Left ventricle myocardium superior (tissue), 1 donor: ENCODE measurements around the gene ADCY3. TPM values are rescaled to one million over a fixed set of nuclear protein-coding genes. Genes with fewer than 3 reads are reported as not detected.
A peak's percentile ranks its signal among the peaks of the same experiment; 100 is the strongest.

Experiments used
- ATAC-seq: fragments of 200-7000 bp; cut with Tn5 transposase; one replicate; pipeline ENCODE4 v1.9.1; 2020; ENCODE audit warnings: mild to moderate bottlenecking, moderate library complexity
- DNase-seq: peaks from one replicate; pipeline ENCODE4 v3.0.0-alpha.2; 2020
- intact Hi-C: fragments of 100-400 bp; cut with micrococcal nuclease; formaldehyde crosslinking; loops from one replicate; pipeline ENCODE4 v1.11.0; 2022
- total RNA-seq: library from RNA; stranded (reverse); fragmentation: NEBNext Ultra II Directional; extraction: Animal tissue kit (Norgen Biotek cat#: 25700); gene quantifications from one replicate; pipeline ENCODE4 v1.2.1, GENCODE V29; 2021
- donor health status: DM: no; HTN: yes; CAD: no; lungs with severe emphysema.

ADCY3 gene
- total RNA-seq, 1 donor from 2014 or later = 14.6 TPM

GRCh38 chr2:24910245-24910644 lies 9.8 kb downstream of the ADCY3 start:
- no peak for DNase-seq
- no peak for ATAC-seq
- intact Hi-C loops = no loop called here

- no peak for DNase-seq
- intact Hi-C loops = no loop called here
- ATAC-seq = no peak
Observed at GRCh38 chr2:24909555-24910177, 10.4 kb downstream of the ADCY3 start.

GRCh38 chr2:24908461-24908901 lies 11.6 kb downstream of the ADCY3 start:
- intact Hi-C loops = no loop called here
- ATAC-seq = no peak
- DNase-seq = no peak

- DNase-seq (no peak), ATAC-seq (no peak)
- intact Hi-C loops = no loop called here
Observed at GRCh38 chr2:24907116-24907515, 12.9 kb downstream of the ADCY3 start.

GRCh38 chr2:24906466-24906865 lies 13.6 kb downstream of the ADCY3 start:
- intact Hi-C loops = no loop called here
- DNase-seq (no peak), ATAC-seq (no peak)

GRCh38 chr2:24903161-24904103 lies 16.6 kb downstream of the ADCY3 start:
- DNase-seq = no peak
- no peak for ATAC-seq
- intact Hi-C loops = no loop called here

- DNase-seq (no peak), ATAC-seq (no peak)
- intact Hi-C loops = no loop called here
Observed at GRCh38 chr2:24899361-24899910, 20.6 kb downstream of the ADCY3 start.

- ATAC-seq = peak; percentile 65
- DNase-seq = no peak
- intact Hi-C loops = no loop called here
Observed at GRCh38 chr2:24898122-24899109, 21.6 kb downstream of the ADCY3 start.

GRCh38 chr2:24894750-24895149 lies 25.3 kb downstream of the ADCY3 start:
- ATAC-seq (no peak), DNase-seq (no peak)
- intact Hi-C loops = no loop called here

GRCh38 chr2:24893934-24894333 lies 26.1 kb downstream of the ADCY3 start:
- DNase-seq (no peak), ATAC-seq (no peak)
- intact Hi-C loops = no loop called here

- intact Hi-C loops = no loop called here
- no peak for DNase-seq
Observed at GRCh38 chr2:24892928-24893327, 27.1 kb downstream of the ADCY3 start.

GRCh38 chr2:24891201-24891600 lies 28.8 kb downstream of the ADCY3 start:
- intact Hi-C loops = no loop called here
- no peak for ATAC-seq
- DNase-seq = no peak

More at GRCh38 chr2:24892928-24893327, 27.1 kb downstream of the ADCY3 start:
- no peak for ATAC-seq

- DNase-seq = no peak
- intact Hi-C loops = no loop called here
Observed at GRCh38 chr2:24889221-24889620, 30.8 kb downstream of the ADCY3 start.

GRCh38 chr2:24888177-24888576 lies 31.9 kb downstream of the ADCY3 start:
- DNase-seq = no peak
- intact Hi-C loops = no loop called here
- ATAC-seq = no peak

More at GRCh38 chr2:24889221-24889620, 30.8 kb downstream of the ADCY3 start:
- ATAC-seq = no peak

GRCh38 chr2:24887307-24887874 lies 32.6 kb downstream of the ADCY3 start:
- intact Hi-C loops = no loop called here
- ATAC-seq (no peak), DNase-seq (no peak)

GRCh38 chr2:24886691-24887304 lies 33.2 kb downstream of the ADCY3 start:
- no peak for DNase-seq
- peak; percentile 12 for ATAC-seq
- intact Hi-C loops = no loop called here

- intact Hi-C loops = no loop called here
- DNase-seq (no peak), ATAC-seq (no peak)
Observed at GRCh38 chr2:24886126-24886501, 33.9 kb downstream of the ADCY3 start.
